ENCODE data around the gene BID. TPM values are rescaled to one million over a fixed set of nuclear protein-coding genes. Genes with fewer than 3 reads are reported as not detected.

BID gene
- total RNA-seq, 2 donors from 2014 or later = 20.1 to 24.4 TPM

DNA sequence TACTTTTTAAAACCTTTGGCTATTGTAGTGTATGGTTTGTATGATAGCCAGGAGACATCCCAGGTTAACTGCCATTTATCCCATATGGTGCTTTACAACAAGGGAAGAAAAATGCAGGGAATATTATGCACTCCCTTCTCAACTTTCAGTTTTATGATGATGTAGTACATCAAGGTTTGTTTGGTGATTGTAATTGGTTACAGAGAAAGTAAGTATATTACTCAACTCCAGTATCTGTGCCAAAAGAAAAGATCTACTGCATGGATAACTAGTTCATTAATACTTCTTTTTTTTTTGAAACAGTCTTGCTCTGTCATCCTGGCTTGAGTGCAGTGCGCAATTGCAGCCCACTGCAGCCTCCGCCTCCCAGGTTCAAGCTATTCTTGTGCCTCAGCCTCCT, 70.5 kb downstream of the BID start:
- Mint-ChIP-seq H3K36me3 (ENCODE audit: low read depth) (peaks cover 36% of the 10 kb centered on the region), H3K27me3 (ENCODE audit: insufficient read depth) (no peaks in the 10 kb centered on the region), H3K4me3 (no peak overlapping the region), H3K4me1 (peaks cover 13% of the 10 kb centered on the region), H3K27ac (no peak overlapping the region), H3K9me3 (no peaks in the 10 kb centered on the region)
- H3K9ac ChIP-seq (ENCODE audit: extremely low read depth, low read length, poor library complexity, severe bottlenecking) = no peak overlapping the region
- H3K4me1 ChIP-seq (ENCODE audit: control insufficient read depth, insufficient read depth, low read length) = no peaks in the 10 kb centered on the region
- H3K36me3 ChIP-seq (ENCODE audit: control insufficient read depth, insufficient read depth, low read length) = peaks cover 46% of the 10 kb centered on the region
- DNase-seq = no peak
- TF ChIP-seq, protein P1, sequence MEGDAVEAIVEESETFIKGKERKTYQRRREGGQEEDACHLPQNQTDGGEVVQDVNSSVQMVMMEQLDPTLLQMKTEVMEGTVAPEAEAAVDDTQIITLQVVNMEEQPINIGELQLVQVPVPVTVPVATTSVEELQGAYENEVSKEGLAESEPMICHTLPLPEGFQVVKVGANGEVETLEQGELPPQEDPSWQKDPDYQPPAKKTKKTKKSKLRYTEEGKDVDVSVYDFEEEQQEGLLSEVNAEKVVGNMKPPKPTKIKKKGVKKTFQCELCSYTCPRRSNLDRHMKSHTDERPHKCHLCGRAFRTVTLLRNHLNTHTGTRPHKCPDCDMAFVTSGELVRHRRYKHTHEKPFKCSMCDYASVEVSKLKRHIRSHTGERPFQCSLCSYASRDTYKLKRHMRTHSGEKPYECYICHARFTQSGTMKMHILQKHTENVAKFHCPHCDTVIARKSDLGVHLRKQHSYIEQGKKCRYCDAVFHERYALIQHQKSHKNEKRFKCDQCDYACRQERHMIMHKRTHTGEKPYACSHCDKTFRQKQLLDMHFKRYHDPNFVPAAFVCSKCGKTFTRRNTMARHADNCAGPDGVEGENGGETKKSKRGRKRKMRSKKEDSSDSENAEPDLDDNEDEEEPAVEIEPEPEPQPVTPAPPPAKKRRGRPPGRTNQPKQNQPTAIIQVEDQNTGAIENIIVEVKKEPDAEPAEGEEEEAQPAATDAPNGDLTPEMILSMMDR (conservative IDR thresholded peaks at IDR 0.05) = no peak
- WGBS, 2 experiments (ENCODE audit: insufficient coverage in 1 of 2, insufficient read length in 1 of 2) = 97 to 100% methylated on average over 2 of the region's 2 CpGs
- no peaks in the 10 kb centered on the region for H3K27me3 ChIP-seq (ENCODE audit: control insufficient read depth, insufficient read depth, low read length, poor library complexity, severe bottlenecking)
- H3K27ac ChIP-seq (ENCODE audit: low read depth, low read length) = no peak overlapping the region
- no peak overlapping the region for H3K4me3 ChIP-seq (ENCODE audit: low read length)
- H3K9me3 ChIP-seq (ENCODE audit: control insufficient read depth, low read length) = peaks cover 3% of the 10 kb centered on the region

DNA sequence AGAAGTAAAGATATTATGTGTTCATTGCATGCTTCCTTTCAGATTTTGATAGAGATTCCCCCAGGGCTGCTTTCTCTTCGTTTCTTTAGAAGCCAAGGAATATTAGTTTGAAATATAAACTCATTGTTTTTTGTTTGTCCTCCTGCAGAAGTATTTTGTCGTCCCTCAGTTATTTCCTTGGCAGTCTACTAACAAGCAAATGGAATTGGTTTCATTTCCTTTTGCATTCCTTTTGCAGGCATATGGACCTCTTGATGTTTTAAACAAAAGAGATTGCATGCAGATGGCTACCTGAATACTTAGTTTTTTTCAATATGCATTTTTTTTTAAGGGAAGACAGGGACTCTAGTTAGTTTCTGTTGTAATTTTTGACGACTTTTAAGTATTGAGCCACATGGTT, 73.5 kb downstream of the BID start:
- H3K9me3 ChIP-seq (ENCODE audit: control insufficient read depth, low read length) = peaks cover 3% of the 10 kb centered on the region
- H3K4me3 ChIP-seq (ENCODE audit: low read length) = no peak overlapping the region
- peaks cover 8% of the 10 kb centered on the region for H3K4me1 Mint-ChIP-seq
- H3K27me3 ChIP-seq (ENCODE audit: control insufficient read depth, insufficient read depth, low read length, poor library complexity, severe bottlenecking) = no peaks in the 10 kb centered on the region
- H3K4me1 ChIP-seq (ENCODE audit: control insufficient read depth, insufficient read depth, low read length) = no peaks in the 10 kb centered on the region
- TF ChIP-seq, protein P1 (conservative IDR thresholded peaks at IDR 0.05) = no peak
- H3K9ac ChIP-seq (ENCODE audit: extremely low read depth, low read length, poor library complexity, severe bottlenecking) = no peak overlapping the region
- no peaks in the 10 kb centered on the region for H3K9me3 Mint-ChIP-seq
- no peak overlapping the region for H3K4me3 Mint-ChIP-seq
- H3K27ac ChIP-seq (ENCODE audit: low read depth, low read length) = no peak overlapping the region
- DNase-seq = no peak
- H3K27me3 Mint-ChIP-seq (ENCODE audit: insufficient read depth) = no peaks in the 10 kb centered on the region
- 44 to 45% methylated on average over 2 to 3 of the region's 3 CpGs for WGBS, 2 experiments (ENCODE audit: insufficient coverage in 1 of 2, insufficient read length in 1 of 2)
- H3K36me3 ChIP-seq (ENCODE audit: control insufficient read depth, insufficient read depth, low read length) = peaks cover 42% of the 10 kb centered on the region
- H3K36me3 Mint-ChIP-seq (ENCODE audit: low read depth) = peaks cover 34% of the 10 kb centered on the region
- H3K27ac Mint-ChIP-seq = peak overlapping the region; percentile 74

DNA sequence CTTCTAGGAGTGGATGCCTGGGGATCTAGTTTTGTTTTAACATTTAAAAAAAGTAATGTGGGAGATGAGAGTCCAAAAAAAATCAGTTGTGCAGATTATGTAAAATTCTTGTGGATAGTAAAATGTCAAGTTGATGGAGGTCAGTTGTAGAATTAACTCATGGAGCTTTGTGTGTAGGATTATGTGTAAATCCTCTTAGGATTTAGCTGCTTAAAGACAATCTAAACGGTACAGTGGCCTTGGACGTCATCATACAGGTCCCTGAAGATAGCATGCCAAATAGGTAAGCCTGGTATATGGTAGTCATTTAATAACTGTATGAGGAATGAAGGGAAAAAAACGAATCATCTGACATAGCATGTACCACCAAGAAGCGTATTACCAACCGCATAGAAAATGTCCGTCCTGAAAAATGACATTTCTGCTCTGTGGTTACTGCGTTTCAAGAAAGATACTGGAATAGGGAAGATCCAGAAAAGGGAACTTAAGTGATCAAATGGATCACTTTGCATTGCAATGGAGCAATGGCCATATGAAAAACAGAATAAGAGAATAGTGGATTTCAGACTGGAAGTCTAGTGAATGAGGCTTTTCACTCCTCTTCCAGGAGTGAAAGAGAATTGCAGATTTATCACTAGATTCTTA, 74.5 kb downstream of the BID start:
- Mint-ChIP-seq H3K9me3 (no peaks in the 10 kb centered on the region), H3K27ac (peak overlapping the region; percentile 6), H3K4me1 (peaks cover 8% of the 10 kb centered on the region), H3K4me3 (no peak overlapping the region), H3K27me3 (ENCODE audit: insufficient read depth) (no peaks in the 10 kb centered on the region), H3K36me3 (ENCODE audit: low read depth) (peaks cover 29% of the 10 kb centered on the region)
- Histone ChIP-seq H3K4me3 (ENCODE audit: low read length) (no peak overlapping the region), H3K36me3 (ENCODE audit: control insufficient read depth, insufficient read depth, low read length) (peaks cover 41% of the 10 kb centered on the region), H3K4me1 (ENCODE audit: control insufficient read depth, insufficient read depth, low read length) (no peaks in the 10 kb centered on the region), H3K9me3 (ENCODE audit: control insufficient read depth, low read length) (peaks cover 2% of the 10 kb centered on the region), H3K27me3 (ENCODE audit: control insufficient read depth, insufficient read depth, low read length, poor library complexity, severe bottlenecking) (no peaks in the 10 kb centered on the region), H3K27ac (ENCODE audit: low read depth, low read length) (no peak overlapping the region), H3K9ac (ENCODE audit: extremely low read depth, low read length, poor library complexity, severe bottlenecking) (no peak overlapping the region)
- TF ChIP-seq, protein P1 (conservative IDR thresholded peaks at IDR 0.05) = no peak
- no peak for DNase-seq
- WGBS, 2 experiments (ENCODE audit: insufficient coverage in 1 of 2, insufficient read length in 1 of 2) = 87 to 95% methylated on average over 7 of the region's 7 CpGs
